OCI-LY1 (cell line): Measurements from ENCODE around the gene ANLN.

ENCODE experiments used
- H2AFZ ChIP-seq: fragments of 200-600 bp; sonication (generic), shearing (Covaris generic); 2 replicates; pipeline ENCODE4 v1.6.0; 2014; ENCODE audit warnings: antibody characterized with exemption, mild to moderate bottlenecking, low read length
- H3F3A ChIP-seq: fragments of 200-600 bp; sonication (generic), shearing (Covaris generic); 2 replicates; pipeline ENCODE4 v1.6.0; 2014; ENCODE audit warnings: mild to moderate bottlenecking, antibody characterized with exemption, low read length, moderate library complexity; ENCODE audit not compliant: insufficient read depth
- H3K27ac ChIP-seq: fragments of 200-600 bp; sonication (generic); 2 replicates; pipeline ENCODE4 v1.5.1; 2014; ENCODE audit warnings: low read length, mixed run types, mild to moderate bottlenecking, low read depth; ENCODE audit not compliant: poor library complexity, severe bottlenecking
- H3K27me3 ChIP-seq: fragments of 200-600 bp; sonication (generic); 2 replicates; pipeline ENCODE4 v1.6.0; 2014; ENCODE audit warnings: antibody characterized with exemption, mild to moderate bottlenecking, low read length, moderate library complexity; ENCODE audit not compliant: insufficient read depth
- H3K36me3 ChIP-seq: fragments of 200-600 bp; sonication (generic); 2 replicates; pipeline ENCODE4 v1.6.1; 2014; ENCODE audit warnings: mild to moderate bottlenecking, antibody characterized with exemption, low read length, moderate library complexity, mixed read lengths; ENCODE audit not compliant: insufficient read depth
- H3K4me1 ChIP-seq: fragments of 200-600 bp; sonication (generic); 2 replicates; pipeline ENCODE4 v1.5.1; 2014; ENCODE audit warnings: mild to moderate bottlenecking, low read length, moderate library complexity; ENCODE audit not compliant: insufficient read depth, severe bottlenecking
- H3K4me2 ChIP-seq: fragments of 200-600 bp; sonication (generic), shearing (Covaris generic); 2 replicates; pipeline ENCODE4 v1.6.1; 2014; ENCODE audit warnings: low read length
- H3K4me3 ChIP-seq: fragments of 200-600 bp; sonication (generic); 2 replicates; pipeline ENCODE4 v1.5.1; 2014; ENCODE audit warnings: low read length, low read depth, mild to moderate bottlenecking, mixed read lengths; ENCODE audit not compliant: poor library complexity, severe bottlenecking
- H3K79me2 ChIP-seq: fragments of 200-600 bp; shearing (Covaris generic); 2 replicates; pipeline ENCODE4 v1.6.1; 2016; ENCODE audit warnings: mixed run types, low read length, mixed read lengths; ENCODE audit not compliant: insufficient read depth
- H3K9ac ChIP-seq: fragments of 200-600 bp; sonication (generic), shearing (Covaris generic); 2 replicates; pipeline ENCODE4 v1.6.1; 2014; ENCODE audit warnings: mild to moderate bottlenecking, low read length, mixed read lengths
- H3K9me2 ChIP-seq: fragments of 200-600 bp; sonication (generic), shearing (Covaris generic); 2 replicates; pipeline ENCODE4 v1.6.1; 2014; ENCODE audit warnings: low read depth, mild to moderate bottlenecking, low read length, mixed read lengths
- H3K9me3 ChIP-seq: fragments of 200-600 bp; shearing (Covaris generic); 2 replicates; pipeline ENCODE4 v1.6.1; 2014; ENCODE audit warnings: low read length, mixed read lengths
- H4K20me1 ChIP-seq: fragments of 200-600 bp; sonication (generic), shearing (Covaris generic); 2 replicates; pipeline ENCODE4 v1.6.0; 2016; ENCODE audit warnings: mild to moderate bottlenecking, low read length; ENCODE audit not compliant: insufficient read depth
- EZH2 ChIP-seq: fragments of 200-600 bp; sonication (generic), shearing (Covaris generic); IDR thresholded peaks from 2 replicates; pipeline ENCODE4 v1.8.0; 2017; ENCODE audit warnings: borderline replicate concordance, mixed run types, mild to moderate bottlenecking, antibody characterized with exemption, low read length, moderate library complexity, mixed read lengths
- TF ChIP-seq, protein P1 (sequence below): fragments of 200-600 bp; sonication (generic), shearing (Covaris generic); IDR thresholded peaks from 2 replicates; pipeline ENCODE4 v1.5.1; 2017; ENCODE audit warnings: mild to moderate bottlenecking, antibody characterized with exemption, low read length, moderate library complexity, mixed read lengths

ANLN gene, protein sequence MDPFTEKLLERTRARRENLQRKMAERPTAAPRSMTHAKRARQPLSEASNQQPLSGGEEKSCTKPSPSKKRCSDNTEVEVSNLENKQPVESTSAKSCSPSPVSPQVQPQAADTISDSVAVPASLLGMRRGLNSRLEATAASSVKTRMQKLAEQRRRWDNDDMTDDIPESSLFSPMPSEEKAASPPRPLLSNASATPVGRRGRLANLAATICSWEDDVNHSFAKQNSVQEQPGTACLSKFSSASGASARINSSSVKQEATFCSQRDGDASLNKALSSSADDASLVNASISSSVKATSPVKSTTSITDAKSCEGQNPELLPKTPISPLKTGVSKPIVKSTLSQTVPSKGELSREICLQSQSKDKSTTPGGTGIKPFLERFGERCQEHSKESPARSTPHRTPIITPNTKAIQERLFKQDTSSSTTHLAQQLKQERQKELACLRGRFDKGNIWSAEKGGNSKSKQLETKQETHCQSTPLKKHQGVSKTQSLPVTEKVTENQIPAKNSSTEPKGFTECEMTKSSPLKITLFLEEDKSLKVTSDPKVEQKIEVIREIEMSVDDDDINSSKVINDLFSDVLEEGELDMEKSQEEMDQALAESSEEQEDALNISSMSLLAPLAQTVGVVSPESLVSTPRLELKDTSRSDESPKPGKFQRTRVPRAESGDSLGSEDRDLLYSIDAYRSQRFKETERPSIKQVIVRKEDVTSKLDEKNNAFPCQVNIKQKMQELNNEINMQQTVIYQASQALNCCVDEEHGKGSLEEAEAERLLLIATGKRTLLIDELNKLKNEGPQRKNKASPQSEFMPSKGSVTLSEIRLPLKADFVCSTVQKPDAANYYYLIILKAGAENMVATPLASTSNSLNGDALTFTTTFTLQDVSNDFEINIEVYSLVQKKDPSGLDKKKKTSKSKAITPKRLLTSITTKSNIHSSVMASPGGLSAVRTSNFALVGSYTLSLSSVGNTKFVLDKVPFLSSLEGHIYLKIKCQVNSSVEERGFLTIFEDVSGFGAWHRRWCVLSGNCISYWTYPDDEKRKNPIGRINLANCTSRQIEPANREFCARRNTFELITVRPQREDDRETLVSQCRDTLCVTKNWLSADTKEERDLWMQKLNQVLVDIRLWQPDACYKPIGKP

DNA sequence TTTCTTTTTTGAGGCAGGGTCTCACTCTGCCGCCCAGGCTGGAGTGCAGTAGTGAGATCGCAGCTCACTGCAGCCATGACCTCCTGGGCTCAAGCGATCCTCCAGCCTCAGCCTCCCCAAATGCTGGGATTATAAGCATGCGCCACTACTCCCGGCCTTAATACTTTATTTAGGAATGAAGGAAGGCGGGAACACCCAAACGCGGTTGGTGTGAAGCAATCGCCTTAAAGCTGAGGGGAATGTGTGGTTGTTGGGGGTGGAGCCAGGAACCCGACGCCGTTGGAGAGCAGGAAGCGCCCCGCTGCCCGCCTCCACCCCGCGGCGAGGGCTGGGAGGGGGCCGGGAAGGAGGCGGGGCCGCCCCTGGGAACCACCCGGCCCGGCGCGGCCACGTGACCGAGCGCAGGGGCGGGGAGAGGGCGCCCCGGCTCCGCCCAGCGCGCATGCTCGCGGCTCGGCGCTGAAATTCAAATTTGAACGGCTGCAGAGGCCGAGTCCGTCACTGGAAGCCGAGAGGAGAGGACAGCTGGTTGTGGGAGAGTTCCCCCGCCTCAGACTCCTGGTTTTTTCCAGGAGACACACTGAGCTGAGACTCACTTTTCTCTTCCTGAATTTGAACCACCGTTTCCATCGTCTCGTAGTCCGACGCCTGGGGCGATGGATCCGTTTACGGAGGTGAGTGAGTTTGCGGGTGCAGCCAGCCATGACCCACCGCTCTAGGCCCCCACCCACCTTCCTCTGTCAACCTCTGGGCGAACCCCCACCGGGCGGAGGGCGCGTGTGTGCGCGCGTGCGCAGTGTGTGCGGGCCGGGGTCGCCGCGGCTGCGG is at the start of gene ANLN:
ANLN (plus strand) TSS at position 492 of the 828 bp plus-strand sequence; CDS start at position 657, 165 bp downstream.
- H3K79me2 ChIP-seq, result peaks cover 48% of the 10 kb centered on the region
- H2AFZ ChIP-seq, result peak within 1 kb of the TSS; percentile 92
- peak within 1 kb of the TSS; percentile 79 for H3K4me2 ChIP-seq
- H3K27me3 ChIP-seq, result no peaks in the 10 kb centered on the region
- H3K36me3 ChIP-seq, result peaks cover 23% of the 10 kb centered on the region
- H3K27ac ChIP-seq, result peak within 1 kb of the TSS; percentile 69
- no peaks in the 10 kb centered on the region; the same call in 1 of the 2 replicates for H3K9me3 ChIP-seq
- TF ChIP-seq, protein P1, sequence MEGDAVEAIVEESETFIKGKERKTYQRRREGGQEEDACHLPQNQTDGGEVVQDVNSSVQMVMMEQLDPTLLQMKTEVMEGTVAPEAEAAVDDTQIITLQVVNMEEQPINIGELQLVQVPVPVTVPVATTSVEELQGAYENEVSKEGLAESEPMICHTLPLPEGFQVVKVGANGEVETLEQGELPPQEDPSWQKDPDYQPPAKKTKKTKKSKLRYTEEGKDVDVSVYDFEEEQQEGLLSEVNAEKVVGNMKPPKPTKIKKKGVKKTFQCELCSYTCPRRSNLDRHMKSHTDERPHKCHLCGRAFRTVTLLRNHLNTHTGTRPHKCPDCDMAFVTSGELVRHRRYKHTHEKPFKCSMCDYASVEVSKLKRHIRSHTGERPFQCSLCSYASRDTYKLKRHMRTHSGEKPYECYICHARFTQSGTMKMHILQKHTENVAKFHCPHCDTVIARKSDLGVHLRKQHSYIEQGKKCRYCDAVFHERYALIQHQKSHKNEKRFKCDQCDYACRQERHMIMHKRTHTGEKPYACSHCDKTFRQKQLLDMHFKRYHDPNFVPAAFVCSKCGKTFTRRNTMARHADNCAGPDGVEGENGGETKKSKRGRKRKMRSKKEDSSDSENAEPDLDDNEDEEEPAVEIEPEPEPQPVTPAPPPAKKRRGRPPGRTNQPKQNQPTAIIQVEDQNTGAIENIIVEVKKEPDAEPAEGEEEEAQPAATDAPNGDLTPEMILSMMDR, result no peak
- no peak for TF ChIP-seq EZH2
- no peaks in the 10 kb centered on the region for H3K9me2 ChIP-seq
- no peaks in the 10 kb centered on the region for H4K20me1 ChIP-seq
- H3K4me3 ChIP-seq, result peak within 1 kb of the TSS; percentile 80
- peaks cover 32% of the 10 kb centered on the region for H3K4me1 ChIP-seq
- H3K9ac ChIP-seq, result peak within 1 kb of the TSS; percentile 87
- H3F3A ChIP-seq, result 0 out of 2 replicates have a peak, but pooled peaks cover 5% of the 10 kb centered on the region

- H3K9ac ChIP-seq, result no peak overlapping the region
- no peaks in the 10 kb centered on the region for H4K20me1 ChIP-seq
- no peaks in the 10 kb centered on the region for H3K79me2 ChIP-seq
- no peak overlapping the region for H3K4me3 ChIP-seq
- no peaks in the 10 kb centered on the region for H3K9me2 ChIP-seq
- H3K27ac ChIP-seq, result no peak overlapping the region
- no peaks in the 10 kb centered on the region for H3F3A ChIP-seq
- H2AFZ ChIP-seq, result no peak overlapping the region
- no peaks in the 10 kb centered on the region for H3K9me3 ChIP-seq
- H3K4me1 ChIP-seq, result no peaks in the 10 kb centered on the region
- no peak overlapping the region for H3K4me2 ChIP-seq
- H3K36me3 ChIP-seq, result no peaks in the 10 kb centered on the region
- no peak for TF ChIP-seq EZH2
- TF ChIP-seq, protein P1, result no peak
- H3K27me3 ChIP-seq, result no peaks in the 10 kb centered on the region
These were observed 46.1 kb upstream of the ANLN start for GRCh38 chr7:36343548-36343947.

DNA sequence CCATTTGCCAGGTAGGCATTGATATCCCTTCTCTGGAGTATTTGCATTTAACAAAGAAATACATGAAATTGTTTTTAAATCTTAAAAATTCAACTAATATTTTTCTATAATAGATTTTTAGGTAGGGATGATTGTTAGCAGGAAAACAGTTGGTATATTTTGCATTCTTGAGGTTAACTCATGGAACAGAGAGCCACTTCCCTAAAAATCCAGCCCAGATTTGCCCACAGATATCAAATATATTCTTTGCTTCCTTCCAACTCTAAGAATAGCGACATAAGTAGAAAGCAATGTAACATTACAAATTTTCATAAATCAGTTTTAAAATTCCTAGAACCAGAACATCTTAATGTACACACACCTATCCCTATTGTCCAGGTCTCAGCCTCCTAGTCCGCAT is 45.0 kb upstream of the ANLN start:
- no peak overlapping the region for H3K27ac ChIP-seq
- no peaks in the 10 kb centered on the region for H3K36me3 ChIP-seq
- no peaks in the 10 kb centered on the region for H3K79me2 ChIP-seq
- H3K4me1 ChIP-seq, result no peaks in the 10 kb centered on the region
- no peaks in the 10 kb centered on the region for H3F3A ChIP-seq
- TF ChIP-seq, protein P1, result no peak
- H3K9me3 ChIP-seq, result no peaks in the 10 kb centered on the region
- H2AFZ ChIP-seq, result no peak overlapping the region
- H3K9ac ChIP-seq, result no peak overlapping the region
- no peak overlapping the region for H3K4me3 ChIP-seq
- no peaks in the 10 kb centered on the region for H3K9me2 ChIP-seq
- no peak overlapping the region for H3K4me2 ChIP-seq
- H3K27me3 ChIP-seq, result no peaks in the 10 kb centered on the region
- no peaks in the 10 kb centered on the region for H4K20me1 ChIP-seq
